SIG-M5 treated with dmso at 0.1 percent for 504 hours (cell line): ENCODE measurements around the gene C11orf91.
"Not testable (repeated sequence)": the region's sequence is repeated elsewhere in the genome, so short reads cannot be mapped to it uniquely, and the experiment has no call there.

ENCODE experiments used
- DNase-seq: peaks from one replicate; lab custom pipeline; 2025; ENCODE audit not compliant: unreplicated experiment; lab: John Stamatoyannopoulos, UW

The C11orf91 gene

DNA sequence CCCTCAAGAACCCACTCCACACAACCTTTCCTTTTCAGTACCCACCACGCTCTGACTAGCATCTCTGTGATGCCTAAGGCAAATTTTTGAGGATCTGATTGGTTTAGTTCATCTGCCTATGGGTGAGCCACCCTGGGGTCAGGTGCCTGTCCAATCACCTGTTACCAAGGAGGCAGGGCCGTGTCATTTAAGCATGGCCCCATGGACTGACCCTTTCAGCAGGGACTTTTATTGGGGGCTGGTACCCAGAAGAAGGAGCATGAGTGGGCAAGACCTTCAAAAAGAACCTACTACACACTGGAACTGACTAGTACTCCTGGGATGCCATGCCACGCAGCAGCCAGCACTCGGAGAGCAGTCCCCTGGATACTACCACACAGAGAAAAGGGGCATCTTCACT, 28.4 kb downstream of the C11orf91 start:
- DNase-seq: no peak

DNA sequence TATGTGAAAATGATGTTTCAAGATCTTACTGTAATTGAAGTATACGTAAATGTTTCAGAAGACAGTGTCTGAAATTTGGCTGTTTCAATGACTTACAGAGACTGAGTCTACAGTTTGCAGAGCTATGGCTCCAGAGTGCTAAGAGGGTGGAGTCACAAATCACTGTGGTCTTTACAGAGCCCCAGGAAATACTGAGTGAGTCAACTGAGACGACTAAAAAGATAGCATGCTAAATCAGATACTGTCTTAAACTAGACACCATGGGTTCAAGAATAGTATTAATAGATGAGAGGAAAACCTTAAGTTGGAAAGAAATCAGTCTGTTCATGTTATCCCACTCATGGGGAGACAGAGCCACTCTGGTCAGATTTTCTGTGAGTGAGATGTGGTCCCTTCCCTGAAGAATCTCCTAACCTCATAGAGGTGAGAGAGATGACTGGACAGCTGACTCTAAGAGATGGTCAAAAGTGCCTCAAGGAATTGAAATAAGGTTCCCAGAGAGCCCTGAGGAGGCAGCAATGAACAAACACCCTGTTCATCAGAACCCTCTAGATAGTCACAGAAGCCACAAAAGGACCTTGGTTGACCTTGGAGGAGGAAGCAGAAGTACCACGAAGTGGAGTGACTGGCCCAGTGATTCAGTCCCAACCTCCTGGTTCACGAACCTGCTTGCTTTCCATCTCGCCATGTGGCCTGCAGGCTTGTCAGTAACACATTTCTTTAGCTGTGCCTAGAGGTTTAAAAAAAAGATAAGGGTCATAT, 30.2 kb downstream of the C11orf91 start:
- no peak for DNase-seq

DNA sequence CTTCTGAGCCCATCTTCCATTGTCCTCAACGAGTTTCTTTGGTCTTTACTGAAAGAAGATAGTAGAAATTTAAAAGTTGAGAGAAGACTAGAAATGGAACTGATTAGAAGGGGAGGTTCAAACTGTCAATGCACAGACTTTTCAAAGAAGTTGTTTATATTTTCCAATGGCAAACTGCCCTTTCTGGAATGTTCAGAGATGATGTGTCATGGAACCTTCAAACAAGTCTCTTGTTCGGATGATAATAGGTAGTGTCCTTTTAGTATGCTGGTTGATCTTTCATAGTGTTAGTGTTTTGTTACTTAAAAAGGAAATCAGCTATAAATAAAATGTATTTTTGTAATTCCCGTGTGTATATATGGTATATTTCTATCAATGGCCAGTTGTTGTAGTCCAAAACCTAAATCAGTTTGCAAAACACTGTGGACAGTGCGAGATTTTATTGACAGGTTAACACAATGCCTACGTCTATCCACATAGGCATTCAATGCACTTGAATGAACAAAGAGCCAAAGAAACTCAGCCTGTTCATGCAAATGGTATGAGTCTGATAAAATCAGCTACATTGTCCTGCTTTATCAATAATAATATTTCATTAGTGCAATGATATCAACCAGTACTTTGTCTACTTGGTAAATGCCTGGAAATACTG, 30.9 kb downstream of the C11orf91 start:
- DNase-seq: no peak

DNA sequence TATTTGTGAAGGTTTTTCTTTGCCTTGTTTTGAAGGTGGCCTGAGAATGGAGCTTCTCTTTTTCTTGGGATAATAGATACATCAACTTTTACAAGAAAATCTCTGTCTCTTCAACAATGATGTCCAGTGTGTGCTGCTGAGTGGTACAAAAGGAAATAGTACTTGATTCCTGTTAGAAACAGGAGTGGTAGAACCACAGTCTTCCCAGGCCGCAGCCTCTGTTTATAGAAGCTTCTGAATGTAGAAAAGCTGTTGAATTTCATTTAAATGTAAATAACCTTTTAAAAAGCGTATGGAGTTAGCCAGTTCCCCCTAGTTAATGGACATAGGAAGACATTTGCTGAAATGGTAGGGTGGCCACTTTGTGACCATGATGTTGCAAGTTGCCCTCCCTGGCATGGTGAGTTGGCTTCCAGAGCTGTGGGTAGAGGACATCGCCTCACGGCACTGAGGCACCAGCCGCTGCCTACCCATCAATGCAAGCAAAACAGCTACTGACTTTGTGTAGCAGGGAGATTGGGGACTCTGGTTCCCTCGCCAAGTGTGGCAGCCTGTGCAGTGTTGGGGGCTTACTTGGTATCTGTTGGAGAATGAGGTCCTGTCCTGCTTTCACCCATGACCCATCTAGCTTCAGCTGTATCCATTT, 31.6 kb downstream of the C11orf91 start:
- DNase-seq: no peak

- no peak for DNase-seq
Observed at GRCh38 chr11:33668468-33668825, 32.2 kb downstream of the C11orf91 start.

- no peak for DNase-seq
Observed at GRCh38 chr11:33667819-33668467, 32.7 kb downstream of the C11orf91 start.

GRCh38 chr11:33665350-33666106, 35.1 kb downstream of the C11orf91 start:
- DNase-seq: no peak

DNA sequence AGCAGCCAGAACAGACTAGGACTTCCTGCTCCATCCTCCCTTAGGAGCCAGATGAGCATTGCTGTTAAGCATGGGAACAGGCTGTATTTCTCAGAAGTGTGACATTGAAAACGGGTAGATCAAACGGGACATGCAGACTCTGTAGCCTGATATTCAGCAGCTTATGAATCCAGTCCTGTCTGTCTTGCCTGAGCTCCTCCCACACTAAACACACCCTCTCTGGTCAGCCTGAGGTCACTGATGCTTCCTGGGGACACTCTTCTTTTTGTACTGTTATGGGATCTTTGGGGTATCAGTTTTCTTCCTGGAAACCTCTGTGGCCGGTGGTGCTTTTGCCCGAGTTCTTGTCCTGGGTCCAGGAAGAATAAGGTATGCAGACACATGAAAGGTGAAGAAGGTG, 35.8 kb downstream of the C11orf91 start:
- no peak for DNase-seq

GRCh38 chr11:33664166-33664565, 36.5 kb downstream of the C11orf91 start:
- DNase-seq: no peak

DNA sequence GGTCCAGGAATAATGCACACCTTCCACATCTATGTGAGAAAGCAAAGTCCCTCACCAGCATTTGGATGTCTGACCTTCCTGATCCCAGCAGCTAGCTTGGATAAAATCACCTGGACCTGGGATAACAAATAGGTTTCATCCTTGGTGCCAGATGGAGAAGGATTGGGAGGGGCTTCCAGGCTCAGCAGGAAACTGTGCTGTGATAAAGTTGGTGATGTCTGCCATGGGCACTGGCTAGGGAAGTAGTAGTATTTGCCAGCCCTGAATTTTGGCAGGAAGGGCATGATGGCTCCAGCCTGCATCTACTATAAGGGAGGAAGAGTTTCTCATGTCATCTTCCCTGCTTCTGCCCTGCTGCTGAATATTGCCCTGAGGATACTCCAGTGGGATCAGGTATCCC, 37.5 kb downstream of the C11orf91 start:
- DNase-seq: no peak

GRCh38 chr11:33661526-33661925, 39.1 kb downstream of the C11orf91 start:
- DNase-seq: not testable (repeated sequence)

- no peak for DNase-seq
Observed at GRCh38 chr11:33660962-33661361, 39.7 kb downstream of the C11orf91 start.

DNA sequence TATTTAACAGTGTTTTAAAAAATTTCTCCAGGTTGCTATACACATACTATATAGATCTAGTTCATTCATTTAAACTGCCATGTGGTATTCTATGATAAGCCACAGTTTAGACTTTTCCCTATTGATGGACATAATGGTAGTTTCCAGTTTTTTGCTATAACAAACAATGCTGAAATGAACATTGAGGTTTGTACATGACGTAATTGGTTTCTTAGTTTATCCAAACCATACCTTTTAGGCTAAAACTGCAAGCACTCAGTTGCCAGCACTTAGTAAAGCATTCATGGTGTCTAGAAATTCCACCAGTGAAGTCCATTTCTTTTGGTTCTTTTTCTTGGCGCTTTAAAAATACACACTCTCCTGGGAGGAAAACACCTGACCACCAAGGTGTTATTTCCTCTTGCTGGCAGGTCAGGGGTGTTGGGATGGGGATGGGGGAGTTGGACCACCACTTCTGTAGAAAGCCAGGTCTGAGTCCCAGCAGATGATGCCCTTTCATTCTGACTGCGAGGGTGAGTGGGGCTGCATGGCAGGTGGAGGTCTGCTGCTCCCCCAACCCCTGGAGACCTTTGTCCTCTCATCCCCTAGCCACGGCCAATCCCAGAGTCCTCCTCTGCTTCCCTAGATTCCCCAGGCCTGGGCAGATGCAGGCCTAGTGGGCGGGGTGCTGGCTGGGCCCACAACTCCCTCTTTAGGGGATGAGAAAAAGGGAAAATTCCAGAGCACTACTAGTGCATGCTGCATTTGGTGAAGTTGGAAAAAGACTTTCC, 41.1 kb downstream of the C11orf91 start:
- no peak for DNase-seq

- DNase-seq: no peak
Observed at GRCh38 chr11:33658195-33658900, 42.3 kb downstream of the C11orf91 start.

DNA sequence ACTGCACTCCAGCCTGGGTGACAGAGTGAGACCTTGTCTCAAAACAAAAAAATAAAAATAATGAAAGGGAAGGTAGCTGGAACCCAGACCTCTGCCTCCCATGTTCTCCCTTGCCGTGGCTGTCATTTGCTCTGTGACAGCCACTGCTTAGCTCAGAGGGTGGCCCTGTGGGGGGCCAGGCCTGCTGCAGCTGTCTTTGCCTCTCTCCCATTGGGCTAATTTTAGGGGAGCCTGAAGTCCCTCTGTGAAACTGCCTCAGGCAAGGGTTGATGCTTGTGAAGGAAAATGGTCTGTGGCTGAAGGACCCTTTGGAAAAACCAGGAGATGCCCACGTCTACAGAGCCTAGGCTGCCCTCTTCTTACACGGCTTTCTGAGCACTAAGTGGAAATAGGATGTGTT, 42.9 kb downstream of the C11orf91 start:
- DNase-seq: no peak

DNA sequence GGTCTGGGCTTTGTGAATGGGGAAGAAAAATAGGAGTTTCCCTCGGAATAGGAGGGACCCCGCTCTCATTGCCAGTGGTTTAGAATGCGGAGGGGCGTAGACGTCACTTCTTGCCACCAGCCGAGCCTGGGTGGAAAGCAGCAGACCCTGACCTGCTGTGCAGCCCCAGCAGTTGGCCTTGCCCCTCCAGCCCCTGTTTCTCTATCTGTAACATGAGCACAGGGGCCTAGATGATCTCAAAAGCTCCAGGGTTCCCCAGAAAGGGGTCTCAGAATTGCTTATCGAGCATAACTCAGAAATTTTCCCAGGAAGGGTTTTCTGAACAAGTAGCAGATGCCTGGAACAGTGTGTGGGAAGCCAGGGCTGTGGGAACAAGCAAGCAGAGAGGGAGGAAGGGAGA, 43.9 kb downstream of the C11orf91 start:
- no peak for DNase-seq

- DNase-seq: no peak
Observed at GRCh38 chr11:33655842-33656600, 44.6 kb downstream of the C11orf91 start.

DNA sequence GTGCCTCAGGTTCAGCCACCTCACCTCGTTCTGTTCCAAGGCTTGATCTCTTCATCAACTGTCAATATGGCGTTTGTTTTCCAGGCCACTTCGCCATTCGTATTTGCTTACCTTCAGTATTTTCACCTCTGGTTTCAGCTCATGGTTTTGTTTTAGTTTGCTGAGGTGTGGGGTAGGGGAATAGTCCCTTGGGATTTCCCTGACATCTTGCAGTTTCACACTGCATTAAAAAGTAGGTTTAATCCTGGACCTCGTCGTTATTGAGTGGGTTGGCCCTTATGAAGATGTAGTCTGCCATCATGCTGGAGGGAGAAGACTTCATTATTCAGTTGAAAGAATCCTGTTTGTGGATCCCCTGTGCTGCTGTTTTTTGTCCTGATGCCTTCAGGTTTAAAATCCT, 46.0 kb downstream of the C11orf91 start:
- no peak for DNase-seq

DNA sequence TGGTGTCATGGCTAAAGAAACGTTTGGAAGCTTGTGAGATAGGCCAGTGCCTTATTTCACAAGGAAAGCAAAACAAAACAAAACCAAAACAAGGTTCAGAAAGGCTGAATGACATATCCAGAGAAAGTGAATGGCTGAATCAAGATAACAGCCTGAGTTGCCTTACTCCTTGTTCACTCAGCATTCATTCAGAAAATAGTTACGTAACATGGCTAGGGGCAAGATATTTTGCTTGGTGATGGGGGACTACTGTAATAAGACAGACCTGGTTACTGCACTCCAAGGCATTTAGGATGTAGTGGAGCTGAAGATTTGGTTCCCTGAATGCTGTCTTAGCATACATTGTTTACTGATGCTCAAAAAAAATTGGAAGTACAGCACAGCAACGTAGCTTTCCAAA, 47.7 kb downstream of the C11orf91 start:
- DNase-seq: no peak
